Subcutaneous adipose tissue (tissue), 4 donors: ENCODE measurements around the gene POU2F2. TPM values are rescaled to one million over a fixed set of nuclear protein-coding genes. Genes with fewer than 3 reads are reported as not detected.

Source experiments
- total RNA-seq, 4 donors: library from RNA; depleted of rRNA; stranded (reverse); fragments of >200 nt; gene quantifications; one replicate each; pipeline ENCODE4 v1.1.0, GENCODE V29; 2016
- TF ChIP-seq, protein P1 (sequence below): fragments of 450-650 bp; IDR thresholded peaks from one replicate; pipeline ENCODE4 v1.5.1; 2016; ENCODE audit warnings: low read depth, mild to moderate bottlenecking, control low read depth, antibody characterized with exemption, moderate library complexity

POU2F2 gene
- total RNA-seq, 4 donors from 2014 or later, result 0.85 to 2.4 (median 1.5) TPM

DNA sequence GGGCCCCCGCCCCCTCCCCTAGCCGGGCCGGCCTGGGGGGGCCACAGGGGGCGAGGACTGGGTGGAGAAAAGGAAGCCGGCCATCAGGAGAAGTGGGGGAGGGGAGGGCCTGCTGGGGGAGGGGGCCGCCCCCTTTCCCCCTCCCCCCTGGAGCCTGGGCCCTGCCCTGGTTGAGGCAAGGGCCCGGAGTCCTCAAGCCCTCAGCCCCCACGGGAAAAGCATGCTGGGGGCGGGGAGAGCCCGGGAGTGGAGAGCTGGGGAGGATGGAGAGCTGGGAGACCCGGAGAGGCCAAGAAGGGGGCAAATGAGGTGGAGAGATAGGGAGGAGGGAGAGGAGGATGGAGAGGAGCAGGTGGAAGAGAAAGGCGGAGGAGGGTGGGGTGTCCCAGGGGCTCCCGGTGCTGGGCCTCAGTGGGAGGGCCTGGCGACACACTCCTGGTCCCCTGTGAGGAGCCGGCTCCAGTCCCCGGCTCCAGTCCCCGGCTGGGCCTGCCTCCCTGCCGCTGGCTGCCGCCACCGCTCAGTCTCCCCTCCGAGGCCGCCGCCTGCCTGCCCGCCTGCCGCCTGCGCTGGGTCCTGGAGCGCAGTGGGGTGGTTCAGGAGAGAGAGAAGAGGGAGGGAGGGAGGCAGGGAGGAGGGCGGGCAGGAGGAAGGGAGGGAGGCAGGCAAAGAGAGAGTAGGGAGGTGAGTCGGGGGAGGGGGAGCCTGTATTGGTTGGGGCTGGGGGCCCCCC lies 62.5 kb downstream of the POU2F2 start, which contains the start of gene GRIK5:
GRIK5 (minus strand) TSS at position 588 of the 733 bp plus-strand sequence. CDS start 4,436 bp downstream, outside the sequence.
- TF ChIP-seq, protein P1, sequence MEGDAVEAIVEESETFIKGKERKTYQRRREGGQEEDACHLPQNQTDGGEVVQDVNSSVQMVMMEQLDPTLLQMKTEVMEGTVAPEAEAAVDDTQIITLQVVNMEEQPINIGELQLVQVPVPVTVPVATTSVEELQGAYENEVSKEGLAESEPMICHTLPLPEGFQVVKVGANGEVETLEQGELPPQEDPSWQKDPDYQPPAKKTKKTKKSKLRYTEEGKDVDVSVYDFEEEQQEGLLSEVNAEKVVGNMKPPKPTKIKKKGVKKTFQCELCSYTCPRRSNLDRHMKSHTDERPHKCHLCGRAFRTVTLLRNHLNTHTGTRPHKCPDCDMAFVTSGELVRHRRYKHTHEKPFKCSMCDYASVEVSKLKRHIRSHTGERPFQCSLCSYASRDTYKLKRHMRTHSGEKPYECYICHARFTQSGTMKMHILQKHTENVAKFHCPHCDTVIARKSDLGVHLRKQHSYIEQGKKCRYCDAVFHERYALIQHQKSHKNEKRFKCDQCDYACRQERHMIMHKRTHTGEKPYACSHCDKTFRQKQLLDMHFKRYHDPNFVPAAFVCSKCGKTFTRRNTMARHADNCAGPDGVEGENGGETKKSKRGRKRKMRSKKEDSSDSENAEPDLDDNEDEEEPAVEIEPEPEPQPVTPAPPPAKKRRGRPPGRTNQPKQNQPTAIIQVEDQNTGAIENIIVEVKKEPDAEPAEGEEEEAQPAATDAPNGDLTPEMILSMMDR, result no peak

DNA sequence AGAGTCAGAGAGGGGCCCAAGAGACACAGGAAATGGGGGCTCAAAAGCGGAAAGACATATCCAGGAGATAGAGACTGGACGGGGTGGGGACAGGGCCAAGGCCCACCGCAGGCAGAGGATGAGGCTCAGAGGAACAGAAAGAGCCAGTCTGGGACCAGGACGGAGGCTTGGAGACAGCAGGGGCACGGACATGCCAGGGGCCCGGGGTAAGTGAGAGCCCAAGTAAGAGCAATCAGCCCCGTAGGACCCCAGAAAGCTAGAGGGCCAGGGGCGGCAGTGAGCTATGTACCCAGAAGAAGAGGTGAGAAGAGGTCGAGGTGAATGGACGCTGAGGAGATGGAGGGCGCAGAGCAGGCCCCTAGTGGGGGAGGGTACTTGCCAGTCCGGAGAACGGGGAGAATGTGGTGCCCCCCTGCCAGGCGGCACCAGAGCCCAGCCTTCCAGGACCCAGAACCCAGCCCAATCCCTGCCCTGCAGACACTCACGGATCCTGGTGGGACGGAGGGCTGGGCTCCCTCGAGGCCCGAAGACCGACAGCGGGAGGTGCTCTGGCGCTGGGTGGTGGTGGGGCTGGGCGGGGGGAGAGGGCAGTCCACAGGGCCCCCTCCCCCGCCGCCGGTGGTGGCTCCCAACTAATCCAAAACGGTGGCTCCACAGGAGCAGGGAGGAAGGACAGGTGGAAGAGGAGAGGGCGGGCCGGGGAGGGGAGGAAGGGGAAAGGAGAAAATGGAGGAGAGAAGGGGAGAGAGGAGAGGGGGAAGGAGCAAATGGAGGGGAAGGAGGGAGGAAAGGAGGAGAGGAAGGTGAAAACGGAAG lies 63.3 kb downstream of the POU2F2 start:
- TF ChIP-seq, protein P1, result no peak

DNA sequence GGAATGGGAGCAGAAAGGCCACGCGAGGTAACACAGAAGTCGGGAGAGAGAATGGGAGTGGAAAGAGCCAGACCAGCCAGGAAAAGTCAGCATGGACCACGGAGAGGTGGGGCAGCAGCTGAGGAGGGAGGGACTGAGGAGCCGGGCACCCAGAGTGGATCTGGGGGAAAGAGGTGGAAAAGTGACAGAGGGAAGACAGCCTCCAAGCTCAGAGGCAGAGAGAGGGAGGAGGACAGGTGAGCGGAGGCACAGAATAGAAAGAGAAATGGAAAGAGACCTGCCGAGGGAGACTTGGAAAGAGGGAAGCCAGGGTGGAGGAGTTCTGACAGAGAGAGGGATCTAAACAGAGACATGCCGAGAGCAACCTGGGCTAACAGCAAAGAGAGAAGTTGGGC lies 63.9 kb downstream of the POU2F2 start:
- TF ChIP-seq, protein P1, result no peak

DNA sequence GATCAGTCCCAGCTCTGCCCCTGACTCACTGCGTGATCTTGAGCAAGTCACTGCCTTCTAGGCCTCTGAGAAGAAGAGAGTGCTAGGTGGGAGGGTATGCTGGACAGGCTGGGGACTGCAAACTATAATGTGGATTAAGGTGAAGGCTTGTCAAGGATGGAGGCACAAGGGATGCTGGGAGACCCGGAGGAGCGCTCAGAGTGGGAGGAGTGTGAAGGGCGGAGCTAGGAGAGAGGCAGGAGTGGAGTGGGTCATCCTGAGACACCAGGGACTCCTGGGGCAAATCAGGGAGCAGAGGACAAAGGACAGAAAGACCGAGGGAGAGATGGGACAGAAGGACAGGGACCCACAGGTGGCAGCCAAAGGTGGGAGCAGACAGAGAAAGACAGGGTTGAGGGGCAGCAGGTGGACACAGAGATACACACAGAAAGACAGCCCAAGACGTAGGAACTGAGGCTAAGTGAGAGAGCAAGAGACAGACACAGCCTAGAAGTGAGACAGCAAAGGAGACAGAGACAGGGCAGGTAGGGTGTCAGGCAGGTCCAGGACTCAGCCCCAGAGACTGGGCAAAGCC lies 64.8 kb downstream of the POU2F2 start:
- TF ChIP-seq, protein P1, result no peak

DNA sequence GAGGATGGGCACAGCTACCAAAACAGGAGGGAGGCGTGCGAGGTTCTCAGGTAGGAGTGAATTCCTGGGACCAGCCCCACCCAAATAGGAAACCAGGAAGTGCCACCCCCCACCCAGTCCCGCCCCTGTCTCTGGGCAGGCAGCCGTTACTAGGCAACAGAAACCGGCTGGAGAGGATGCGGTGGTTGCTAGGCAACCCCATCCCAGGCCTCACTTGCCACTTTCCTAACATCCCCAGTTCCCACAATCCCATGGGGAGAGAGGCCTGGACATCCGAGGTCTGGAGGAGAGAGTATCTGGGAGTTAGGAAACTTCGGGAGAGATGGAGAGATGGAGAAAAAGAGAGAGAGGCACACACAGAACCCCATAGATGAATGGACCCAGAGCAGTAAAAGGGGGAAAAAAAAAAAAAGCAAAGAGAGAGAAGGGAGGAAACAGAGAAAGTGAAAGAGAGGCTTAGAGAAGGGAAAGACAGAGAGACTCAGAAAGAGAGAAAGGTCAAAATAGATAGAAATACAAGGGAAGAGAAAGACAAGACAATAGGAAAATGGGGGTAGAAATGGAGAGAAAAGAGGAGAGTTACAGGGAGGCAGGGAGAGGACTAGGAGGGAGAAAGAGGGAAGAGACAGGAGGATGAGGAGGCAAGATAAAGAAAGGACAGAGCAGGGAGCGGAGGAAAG lies 66.0 kb downstream of the POU2F2 start:
- TF ChIP-seq, protein P1, result no peak

DNA sequence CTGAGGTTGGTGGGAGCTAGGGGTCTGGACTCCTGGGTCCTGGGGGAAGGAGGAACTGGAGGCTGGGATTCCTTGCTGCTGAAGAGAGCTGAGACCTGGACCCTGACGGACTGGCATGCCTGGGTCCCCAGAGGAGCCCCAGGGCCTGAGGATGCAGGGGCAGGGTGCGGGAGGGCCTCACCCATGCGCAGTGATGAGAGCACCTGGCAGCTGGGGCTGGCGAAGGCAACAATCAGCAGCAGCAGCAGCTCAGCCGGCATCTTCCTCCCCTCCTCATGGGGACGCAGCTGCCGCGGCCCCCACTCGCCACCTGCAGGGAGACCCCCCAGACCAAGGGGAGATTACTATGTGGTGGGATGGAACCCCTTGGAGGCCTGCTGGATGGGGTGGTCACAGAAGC lies 66.7 kb downstream of the POU2F2 start:
- TF ChIP-seq, protein P1, result no peak
